Karpas-422 (cell line): ENCODE results near the gene OR51V1. TPM values are rescaled to one million over a fixed set of nuclear protein-coding genes. Genes with fewer than 3 reads are reported as not detected.
"Not testable (repeated sequence)": the region's sequence is repeated elsewhere in the genome, so short reads cannot be mapped to it uniquely, and the experiment has no call there.

Experiments used
- DNase-seq: peaks from one replicate; pipeline ENCODE4 v3.0.0-alpha.2; 2015
- H2AFZ ChIP-seq: fragments of 200-600 bp; sonication (generic); 2 replicates; pipeline ENCODE4 v1.6.1; 2014; ENCODE audit warnings: antibody characterized with exemption, low read length, mixed read lengths
- H3K27ac ChIP-seq: fragments of 200-600 bp; sonication (generic); 2 replicates; pipeline ENCODE4 v1.5.1; 2014; ENCODE audit warnings: mild to moderate bottlenecking, low read length, moderate library complexity
- H3K27me3 ChIP-seq: fragments of 200-600 bp; sonication (generic); 2 replicates; pipeline ENCODE4 v1.6.1; 2014; ENCODE audit warnings: low read length, mixed read lengths
- H3K36me3 ChIP-seq: fragments of 200-600 bp; sonication (generic); 2 replicates; pipeline ENCODE4 v1.6.1; 2014; ENCODE audit warnings: low read length, mixed read lengths; ENCODE audit not compliant: insufficient read depth
- H3K4me1 ChIP-seq: fragments of 200-600 bp; sonication (generic); 2 replicates; pipeline ENCODE4 v1.6.1; 2014; ENCODE audit warnings: mild to moderate bottlenecking, low read length, mixed read lengths
- H3K4me2 ChIP-seq: fragments of 200-600 bp; sonication (generic); 2 replicates; pipeline ENCODE4 v1.6.1; 2014; ENCODE audit warnings: low read length, low read depth, mild to moderate bottlenecking; ENCODE audit not compliant: poor library complexity, severe bottlenecking
- H3K4me3 ChIP-seq: fragments of 200-600 bp; sonication (generic); 2 replicates; pipeline ENCODE4 v1.5.1; 2014; ENCODE audit warnings: mild to moderate bottlenecking, antibody characterized with exemption, low read length, mixed read lengths
- H3K79me2 ChIP-seq: fragments of 200-600 bp; sonication (generic); 2 replicates; pipeline ENCODE4 v1.6.1; 2014; ENCODE audit warnings: mild to moderate bottlenecking, low read length, mixed read lengths
- H3K9ac ChIP-seq: fragments of 200-600 bp; sonication (generic); 2 replicates; pipeline ENCODE4 v1.6.0; 2014; ENCODE audit warnings: low read length
- H3K9me2 ChIP-seq: fragments of 200-600 bp; sonication (generic), shearing (Covaris generic); replicated peaks from 2 replicates; pipeline ENCODE4 v1.6.0; 2014; ENCODE audit warnings: mild to moderate bottlenecking, low read length, moderate library complexity; ENCODE audit not compliant: insufficient read depth
- H3K9me3 ChIP-seq: fragments of 300-700, 200-600 bp; sonication (generic); 2 replicates; pipeline ENCODE4 v1.6.1; 2014; ENCODE audit warnings: low read length, mixed read lengths
- H4K20me1 ChIP-seq: fragments of 200-600 bp; sonication (generic); 2 replicates; pipeline ENCODE4 v1.6.1; 2014; ENCODE audit warnings: mild to moderate bottlenecking, antibody characterized with exemption, low read length, low read depth; ENCODE audit not compliant: insufficient read depth
- total RNA-seq: library from RNA; depleted of rRNA; stranded (reverse); fragments of >200 nt; shearing (Covaris generic); gene quantifications from 2 replicates; pipeline ENCODE4 v1.2.3, GENCODE V29; 2014; ENCODE audit warnings: low replicate concordance; rRNA removed

The OR51V1 gene
- total RNA-seq, result not detected in 2 replicates

GRCh38 chr11:5200582-5200981 lies at the start of gene OR51V1:
Gene OR51V1, minus strand, starts transcription at chr11:5200682. Its CDS starts 0 bp downstream, at chr11:5200682.
- Histone ChIP-seq H3K27ac (no peak within 1 kb of the TSS), H3K79me2 (no peaks in the 10 kb centered on the region), H3K36me3 (no peaks in the 10 kb centered on the region), H3K4me3 (no peak within 1 kb of the TSS), H3K9me3 (no peaks in the 10 kb centered on the region), H4K20me1 (no peaks in the 10 kb centered on the region), H3K4me2 (no peak within 1 kb of the TSS), H2AFZ (no peak within 1 kb of the TSS), H3K4me1 (no peaks in the 10 kb centered on the region), H3K27me3 (no peaks in the 10 kb centered on the region), H3K9me2 (no peaks in the 10 kb centered on the region), H3K9ac (no peak within 1 kb of the TSS)
- no peak for DNase-seq

- H2AFZ ChIP-seq, H3K4me1 ChIP-seq, H3K9me3 ChIP-seq, H3K4me3 ChIP-seq, H3K36me3 ChIP-seq, H3K9me2 ChIP-seq, DNase-seq, H3K9ac ChIP-seq, H3K27me3 ChIP-seq, H3K27ac ChIP-seq, H3K4me2 ChIP-seq, H4K20me1 ChIP-seq, H3K79me2 ChIP-seq: not testable (repeated sequence)
Observed at GRCh38 chr11:5249807-5250396, 49.4 kb upstream of the OR51V1 start, which contains the start of gene HBG1. Gene HBG1, minus strand, starts transcription at chr11:5249857. Its CDS starts 53 bp downstream, at chr11:5249804.

- H3K36me3 ChIP-seq, H3K9ac ChIP-seq, H3K9me3 ChIP-seq, H3K4me2 ChIP-seq, H2AFZ ChIP-seq, H3K4me1 ChIP-seq, DNase-seq, H3K27ac ChIP-seq, H3K79me2 ChIP-seq, H3K9me2 ChIP-seq, H4K20me1 ChIP-seq, H3K4me3 ChIP-seq, H3K27me3 ChIP-seq: not testable (repeated sequence)
Observed at GRCh38 chr11:5248498-5248897, 48.0 kb upstream of the OR51V1 start.

- Histone ChIP-seq H3K4me3 (no peak overlapping the region), H3K27ac (no peak overlapping the region), H3K9me3 (no peaks in the 10 kb centered on the region), H2AFZ (no peak overlapping the region), H3K79me2 (no peaks in the 10 kb centered on the region), H3K9ac (no peak overlapping the region), H3K9me2 (no peaks in the 10 kb centered on the region), H3K4me2 (no peak overlapping the region), H3K27me3 (no peaks in the 10 kb centered on the region), H3K36me3 (no peaks in the 10 kb centered on the region), H4K20me1 (no peaks in the 10 kb centered on the region), H3K4me1 (no peaks in the 10 kb centered on the region)
- no peak for DNase-seq
Observed at GRCh38 chr11:5247472-5248192, 47.1 kb upstream of the OR51V1 start.

GRCh38 chr11:5246772-5247471 lies 46.4 kb upstream of the OR51V1 start:
- Histone ChIP-seq H3K27me3 (no peaks in the 10 kb centered on the region), H3K9me2 (no peaks in the 10 kb centered on the region), H3K79me2 (no peaks in the 10 kb centered on the region), H4K20me1 (no peaks in the 10 kb centered on the region), H3K4me1 (no peaks in the 10 kb centered on the region), H3K9ac (no peak overlapping the region), H3K9me3 (no peaks in the 10 kb centered on the region), H3K27ac (no peak overlapping the region), H2AFZ (no peak overlapping the region), H3K4me3 (no peak overlapping the region), H3K4me2 (no peak overlapping the region), H3K36me3 (no peaks in the 10 kb centered on the region)
- DNase-seq, result no peak

- no peak overlapping the region for H2AFZ ChIP-seq
- H3K79me2 ChIP-seq, result no peaks in the 10 kb centered on the region
- no peak overlapping the region for H3K4me2 ChIP-seq
- H3K9ac ChIP-seq, result no peak overlapping the region
- H3K27me3 ChIP-seq, result no peaks in the 10 kb centered on the region
- H4K20me1 ChIP-seq, result no peaks in the 10 kb centered on the region
- DNase-seq, result no peak
- no peaks in the 10 kb centered on the region for H3K9me3 ChIP-seq
- H3K4me3 ChIP-seq, result no peak overlapping the region
- no peak overlapping the region for H3K27ac ChIP-seq
- no peaks in the 10 kb centered on the region for H3K4me1 ChIP-seq
- H3K36me3 ChIP-seq, result no peaks in the 10 kb centered on the region
- H3K9me2 ChIP-seq, result no peaks in the 10 kb centered on the region
Observed at GRCh38 chr11:5245155-5245554, 44.7 kb upstream of the OR51V1 start.

GRCh38 chr11:5243816-5244180 lies 43.3 kb upstream of the OR51V1 start:
- H3K27ac ChIP-seq, result no peak overlapping the region
- no peaks in the 10 kb centered on the region for H3K9me2 ChIP-seq
- no peak for DNase-seq
- no peaks in the 10 kb centered on the region for H3K79me2 ChIP-seq
- no peak overlapping the region for H3K9ac ChIP-seq
- H3K36me3 ChIP-seq, result no peaks in the 10 kb centered on the region
- H3K4me1 ChIP-seq, result no peaks in the 10 kb centered on the region
- no peak overlapping the region for H3K4me3 ChIP-seq
- no peaks in the 10 kb centered on the region for H3K27me3 ChIP-seq
- H3K9me3 ChIP-seq, result no peaks in the 10 kb centered on the region
- no peak overlapping the region for H3K4me2 ChIP-seq
- no peak overlapping the region for H2AFZ ChIP-seq
- no peaks in the 10 kb centered on the region for H4K20me1 ChIP-seq
